Astrocyte (in vitro differentiated cells and primary cell): ENCODE measurements around the gene STRAP. TPM values are rescaled to one million over a fixed set of nuclear protein-coding genes. Genes with fewer than 3 reads are reported as not detected.
"Not testable (repeated sequence)": the region's sequence is repeated elsewhere in the genome, so short reads cannot be mapped to it uniquely, and the experiment has no call there.

ENCODE experiments used
- DNase-seq: peaks from one replicate; pipeline ENCODE4 v3.0.0-alpha.2; 2010; ENCODE audit warnings: low read depth
- FAIRE-seq: peaks from 2 replicates; lab custom pipeline; 2011; peaks lifted over from hg19 to GRCh38; lab: Jason Lieb, UNC
- H2AFZ ChIP-seq: 2 replicates; pipeline ENCODE4 v1.6.0; 2012; ENCODE audit warnings: low read depth, low read length, inconsistent platforms
- H3K27ac ChIP-seq: 2 replicates; pipeline ENCODE4 v1.5.1; 2011; ENCODE audit warnings: low read depth, low read length, inconsistent platforms
- H3K27me3 ChIP-seq: 2 replicates; pipeline ENCODE4 v1.6.0; 2011; ENCODE audit warnings: low read length, inconsistent platforms; ENCODE audit not compliant: insufficient read depth
- H3K36me3 ChIP-seq: 2 replicates; pipeline ENCODE4 v1.5.1; 2011; ENCODE audit warnings: low read length, inconsistent platforms; ENCODE audit not compliant: insufficient read depth
- H3K4me1 ChIP-seq: 2 replicates; pipeline ENCODE4 v1.5.1; 2011; ENCODE audit warnings: low read length, inconsistent platforms; ENCODE audit not compliant: insufficient read depth
- H3K4me2 ChIP-seq: 2 replicates; pipeline ENCODE4 v1.6.0; 2012; ENCODE audit warnings: low read length, inconsistent platforms
- H3K4me3 ChIP-seq: 2 replicates; pipeline ENCODE4 v1.5.1; 2011; ENCODE audit warnings: low read depth, mild to moderate bottlenecking, low read length, inconsistent platforms; ENCODE audit not compliant: insufficient read depth
- H3K79me2 ChIP-seq: 2 replicates; pipeline ENCODE4 v1.6.0; 2012; ENCODE audit warnings: mild to moderate bottlenecking, low read length, inconsistent platforms; ENCODE audit not compliant: insufficient read depth
- H3K9ac ChIP-seq: 2 replicates; pipeline ENCODE4 v1.6.0; 2012; ENCODE audit warnings: mild to moderate bottlenecking, low read length, inconsistent platforms
- H3K9me3 ChIP-seq: 2 replicates; pipeline ENCODE4 v1.5.1; 2012; ENCODE audit warnings: low read depth, mild to moderate bottlenecking, low read length, inconsistent platforms; ENCODE audit not compliant: insufficient read depth
- H4K20me1 ChIP-seq: 2 replicates; pipeline ENCODE4 v1.6.0; 2012; ENCODE audit warnings: low read length, inconsistent platforms; ENCODE audit not compliant: insufficient read depth
- H3K27ac Mint-ChIP-seq: one replicate; pipeline ENCODE4 v1.8.0; 2021; ENCODE audit warnings: mild to moderate bottlenecking, mixed read lengths; ENCODE audit not compliant: unreplicated experiment
- H3K27me3 Mint-ChIP-seq: one replicate; pipeline ENCODE4 v1.8.0; 2021; ENCODE audit warnings: low read depth, mixed read lengths; ENCODE audit not compliant: unreplicated experiment
- H3K36me3 Mint-ChIP-seq: one replicate; pipeline ENCODE4 v1.8.0; 2021; ENCODE audit warnings: low read depth, mixed read lengths; ENCODE audit not compliant: unreplicated experiment
- H3K4me1 Mint-ChIP-seq: one replicate; pipeline ENCODE4 v1.8.0; 2021; ENCODE audit warnings: low read depth, mixed read lengths; ENCODE audit not compliant: unreplicated experiment
- H3K4me3 Mint-ChIP-seq: one replicate; pipeline ENCODE4 v1.8.0; 2021; ENCODE audit warnings: mild to moderate bottlenecking, moderate library complexity, mixed read lengths; ENCODE audit not compliant: unreplicated experiment
- H3K9me3 Mint-ChIP-seq: one replicate; pipeline ENCODE4 v1.8.0; 2021; ENCODE audit warnings: mild to moderate bottlenecking, mixed read lengths; ENCODE audit not compliant: unreplicated experiment
- CTCF ChIP-seq: IDR thresholded peaks from 2 replicates; pipeline ENCODE4 v1.5.1; 2011; ENCODE audit warnings: low read depth, mild to moderate bottlenecking, inconsistent platforms, low read length, moderate library complexity; ENCODE audit not compliant: insufficient read depth
- EZH2 ChIP-seq: IDR thresholded peaks from 2 replicates; pipeline ENCODE4 v1.6.1; 2012; ENCODE audit warnings: mild to moderate bottlenecking, low read length, inconsistent platforms; ENCODE audit not compliant: insufficient read depth
- total RNA-seq: library from RNA; stranded (reverse); gene quantifications from 2 replicates; pipeline ENCODE4 v1.2.1, GENCODE V29; 2021

Gene STRAP
- total RNA-seq, 1 donor from 2014 or later, result 241 TPM

- H3K9me3 Mint-ChIP-seq, result peaks cover 8% of the 10 kb centered on the region
These were observed 60.3 kb downstream of the STRAP start for GRCh38 chr12:15942475-15942874.

GRCh38 chr12:15943519-15943918 lies 61.3 kb downstream of the STRAP start:
- H3K27me3 Mint-ChIP-seq, FAIRE-seq, H3K4me2 ChIP-seq, H3K4me3 Mint-ChIP-seq, H3K4me1 Mint-ChIP-seq, H3K9me3 ChIP-seq, H2AFZ ChIP-seq, H3K27ac Mint-ChIP-seq, H3K4me3 ChIP-seq, H3K36me3 Mint-ChIP-seq, H3K9me3 Mint-ChIP-seq, H3K9ac ChIP-seq, H3K27me3 ChIP-seq, H4K20me1 ChIP-seq, H3K4me1 ChIP-seq, H3K27ac ChIP-seq, DNase-seq, H3K36me3 ChIP-seq, H3K79me2 ChIP-seq: not testable (repeated sequence)

More at GRCh38 chr12:15942475-15942874, 60.3 kb downstream of the STRAP start:
- Histone ChIP-seq H3K4me3 (no peak overlapping the region), H3K79me2 (peaks cover 5% of the 10 kb centered on the region), H3K27me3 (no peaks in the 10 kb centered on the region), H2AFZ (no peak overlapping the region), H3K36me3 (no peaks in the 10 kb centered on the region), H3K9ac (no peak overlapping the region), H4K20me1 (no peaks in the 10 kb centered on the region), H3K9me3 (no peaks in the 10 kb centered on the region), H3K27ac (no peak overlapping the region), H3K4me2 (no peak overlapping the region), H3K4me1 (no peaks in the 10 kb centered on the region)
- Mint-ChIP-seq H3K4me1 (peaks cover 6% of the 10 kb centered on the region), H3K4me3 (no peak overlapping the region), H3K27ac (no peak overlapping the region), H3K36me3 (peaks cover 3% of the 10 kb centered on the region), H3K27me3 (no peaks in the 10 kb centered on the region)
- no peak for TF ChIP-seq CTCF
- no peak for TF ChIP-seq EZH2
- FAIRE-seq, result no peak
- no peak for DNase-seq

- H3K4me2 ChIP-seq, H2AFZ ChIP-seq, H3K4me1 ChIP-seq, H3K9me3 ChIP-seq, H3K4me3 ChIP-seq, H3K27me3 ChIP-seq, H3K4me1 Mint-ChIP-seq, DNase-seq, H3K27ac ChIP-seq, H3K9me3 Mint-ChIP-seq, H3K79me2 ChIP-seq, H3K36me3 Mint-ChIP-seq, FAIRE-seq, H3K27ac Mint-ChIP-seq, H3K4me3 Mint-ChIP-seq, H3K27me3 Mint-ChIP-seq, H3K36me3 ChIP-seq, H3K9ac ChIP-seq, H4K20me1 ChIP-seq: not testable (repeated sequence)
These were observed 66.3 kb downstream of the STRAP start for GRCh38 chr12:15948461-15948860.

Other genes starting within 250 kb of the STRAP start
- gene EPS8, start 93.0 kb upstream of the STRAP start, total RNA-seq, result 31.8 and 39.0 TPM in 2 replicates
- 30.0 and 40.1 TPM in 2 replicates for gene DERA, start 28.9 kb downstream of the STRAP start, total RNA-seq